HG03175 (cell line): Measurements from ENCODE around the gene ACSS1.

Source experiments
- ATAC-seq: cut with Tn5 transposase; IDR thresholded peaks from one replicate; pipeline ENCODE4 v1.9.1; 2021; ENCODE audit warnings: mild to moderate bottlenecking, moderate library complexity; ENCODE audit not compliant: unreplicated experiment

The ACSS1 gene

DNA sequence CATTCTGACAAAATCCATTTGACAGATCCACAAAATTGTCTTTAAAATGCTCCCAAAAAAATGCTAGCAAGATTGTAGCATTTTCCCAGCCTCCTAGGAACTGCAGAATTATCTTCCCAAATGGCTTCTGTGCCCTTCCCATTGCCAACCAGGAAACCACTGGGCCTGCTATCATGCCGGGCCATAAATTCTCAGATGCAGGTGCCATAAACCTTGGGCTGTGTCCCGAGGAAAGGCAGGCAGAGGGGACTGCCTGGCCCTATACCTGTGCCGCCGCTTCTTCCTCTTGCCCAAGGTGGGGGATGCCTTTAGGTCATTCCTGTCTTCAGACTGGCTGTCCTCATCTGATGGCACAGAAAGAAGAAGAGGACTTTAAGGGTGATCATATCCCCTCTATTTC lies 21.2 kb upstream of the ACSS1 start:
- ATAC-seq: no peak

GRCh38 chr20:25078662-25079061 lies 20.7 kb upstream of the ACSS1 start:
- ATAC-seq: no peak

- no peak for ATAC-seq
Measured at GRCh38 chr20:25077610-25078169, 19.8 kb upstream of the ACSS1 start.

DNA sequence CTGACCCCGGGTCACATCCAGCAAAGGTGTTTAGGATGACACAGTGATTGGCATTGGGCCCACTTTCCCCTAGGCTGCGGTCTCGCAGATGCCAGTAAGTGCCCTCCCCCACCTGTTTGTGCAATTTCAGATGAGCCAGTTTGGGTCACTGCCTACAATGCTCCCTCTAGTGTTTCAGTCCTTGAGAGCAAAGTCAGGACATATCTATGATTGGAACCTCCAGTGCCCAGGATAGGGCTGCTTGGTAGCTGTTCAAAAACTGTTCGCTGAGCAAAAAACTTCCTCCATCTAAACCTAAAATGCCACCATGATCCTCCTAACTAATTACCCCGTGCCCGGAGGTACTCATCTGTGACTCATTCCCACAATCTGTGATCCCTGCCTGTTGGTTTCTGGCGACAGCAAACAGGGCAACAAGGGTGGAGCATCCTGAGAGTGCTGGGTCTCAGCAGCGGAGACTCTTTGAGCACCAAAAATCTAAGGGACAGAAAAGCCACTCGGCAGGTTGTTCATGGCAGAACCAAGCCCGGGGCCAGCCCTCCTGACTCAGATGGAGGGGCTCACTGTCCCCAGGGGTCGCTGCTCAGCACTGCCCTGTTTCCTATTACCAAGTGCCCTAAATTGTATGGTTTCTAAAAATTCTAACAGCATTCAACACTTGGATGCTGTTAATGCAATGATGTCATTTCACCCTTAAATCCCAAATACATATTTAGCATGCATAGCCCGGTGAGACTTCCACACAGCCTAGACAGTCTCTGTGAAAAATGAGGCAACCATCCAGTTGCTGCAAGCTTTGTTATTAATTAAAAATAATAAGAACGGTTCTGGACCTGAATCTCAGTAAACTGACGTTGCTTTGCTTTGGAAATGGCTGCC lies 19.0 kb upstream of the ACSS1 start:
- no peak for ATAC-seq

GRCh38 chr20:25076201-25076600 lies 18.3 kb upstream of the ACSS1 start:
- ATAC-seq: no peak

DNA sequence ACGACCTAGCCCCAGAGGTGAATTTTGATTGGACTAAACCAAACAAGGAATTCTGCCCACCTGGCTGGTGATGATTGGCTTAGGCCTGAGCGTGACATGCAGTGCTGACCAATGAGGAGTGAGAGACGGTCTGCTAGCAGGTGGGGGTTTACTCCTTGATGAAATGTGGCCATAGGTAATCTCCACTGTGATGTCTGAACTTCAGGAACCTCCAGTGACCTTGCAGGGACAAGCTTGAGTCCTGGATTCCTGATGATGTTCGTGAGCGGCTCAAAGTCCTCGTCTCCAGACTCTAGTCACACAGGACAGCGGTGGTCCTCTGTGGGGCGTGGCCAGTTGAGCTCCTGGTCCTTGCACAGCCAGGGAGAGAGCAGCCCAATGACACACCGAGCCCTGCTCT lies 15.6 kb upstream of the ACSS1 start:
- no peak for ATAC-seq

- ATAC-seq: no peak
Measured at GRCh38 chr20:25072226-25072811, 14.4 kb upstream of the ACSS1 start.

DNA sequence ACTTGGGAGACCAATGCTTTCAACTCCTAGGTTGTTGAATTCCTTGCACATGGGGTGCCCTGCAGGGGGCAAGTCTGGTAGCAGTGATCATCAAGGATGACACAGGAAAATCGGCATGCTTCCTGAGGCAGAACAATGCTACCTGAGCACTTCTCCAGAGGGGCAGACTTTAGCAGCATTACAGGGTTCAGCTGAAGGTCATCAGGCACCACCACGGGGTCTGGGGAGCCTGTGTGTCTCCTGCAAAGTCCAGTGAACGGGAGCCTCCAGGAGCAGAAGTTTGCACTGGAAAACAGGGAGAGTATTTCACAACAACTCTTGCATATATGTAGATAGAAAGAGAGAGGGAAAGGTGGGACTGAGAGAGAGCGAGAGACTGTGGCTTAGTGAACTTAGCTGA lies 13.8 kb upstream of the ACSS1 start:
- no peak for ATAC-seq

- ATAC-seq: no peak
Measured at GRCh38 chr20:25070821-25071473, 13.0 kb upstream of the ACSS1 start.

DNA sequence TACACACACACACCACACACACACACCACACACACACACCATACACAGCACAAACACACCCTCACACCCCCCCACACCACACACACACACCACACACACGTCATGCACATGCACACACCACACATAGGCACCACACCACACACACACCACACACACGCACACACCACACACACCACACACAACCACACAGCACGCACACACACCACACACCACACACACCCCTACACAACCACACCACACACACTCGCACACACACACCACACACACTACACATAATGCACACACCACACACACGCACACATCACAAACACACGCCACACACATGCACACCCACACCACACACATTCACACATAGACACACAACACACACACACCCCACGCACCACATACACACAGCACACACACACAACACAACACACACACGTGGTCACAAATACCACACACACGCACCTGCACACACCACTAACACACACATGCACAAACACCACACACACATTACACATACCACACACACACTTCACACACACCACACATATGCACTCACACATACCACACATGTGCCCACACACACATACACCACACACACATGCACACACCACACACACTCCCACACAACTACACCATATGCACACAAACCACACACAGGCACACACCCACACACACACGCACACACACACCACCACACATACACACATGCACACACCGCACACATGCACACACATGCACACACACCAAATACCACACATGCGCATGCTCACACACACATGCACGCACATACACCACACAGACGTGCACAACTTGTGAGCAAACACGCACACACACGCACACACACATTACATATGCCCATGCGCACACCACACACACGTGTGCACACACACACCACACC lies 9.4 kb upstream of the ACSS1 start:
- ATAC-seq: no peak

DNA sequence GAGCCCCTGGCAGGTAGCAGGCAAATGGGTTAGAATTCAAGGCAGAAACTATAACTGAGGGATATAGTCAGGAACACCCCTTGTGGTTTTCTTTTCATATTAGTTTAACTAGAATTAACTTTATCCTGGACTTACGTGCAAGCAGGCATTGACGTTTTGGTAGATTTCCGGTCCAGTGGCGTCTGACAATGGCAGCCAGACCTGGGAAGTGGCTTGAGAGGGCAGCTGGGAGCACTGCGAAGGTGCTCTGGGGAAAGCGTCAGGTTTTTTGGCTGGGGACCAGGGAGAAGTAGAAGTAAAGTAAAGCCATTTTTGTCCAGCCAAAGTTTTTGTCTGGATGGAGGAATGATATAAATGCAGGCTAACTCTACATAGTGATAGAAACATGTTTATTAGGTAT lies 8.4 kb upstream of the ACSS1 start:
- no peak for ATAC-seq

DNA sequence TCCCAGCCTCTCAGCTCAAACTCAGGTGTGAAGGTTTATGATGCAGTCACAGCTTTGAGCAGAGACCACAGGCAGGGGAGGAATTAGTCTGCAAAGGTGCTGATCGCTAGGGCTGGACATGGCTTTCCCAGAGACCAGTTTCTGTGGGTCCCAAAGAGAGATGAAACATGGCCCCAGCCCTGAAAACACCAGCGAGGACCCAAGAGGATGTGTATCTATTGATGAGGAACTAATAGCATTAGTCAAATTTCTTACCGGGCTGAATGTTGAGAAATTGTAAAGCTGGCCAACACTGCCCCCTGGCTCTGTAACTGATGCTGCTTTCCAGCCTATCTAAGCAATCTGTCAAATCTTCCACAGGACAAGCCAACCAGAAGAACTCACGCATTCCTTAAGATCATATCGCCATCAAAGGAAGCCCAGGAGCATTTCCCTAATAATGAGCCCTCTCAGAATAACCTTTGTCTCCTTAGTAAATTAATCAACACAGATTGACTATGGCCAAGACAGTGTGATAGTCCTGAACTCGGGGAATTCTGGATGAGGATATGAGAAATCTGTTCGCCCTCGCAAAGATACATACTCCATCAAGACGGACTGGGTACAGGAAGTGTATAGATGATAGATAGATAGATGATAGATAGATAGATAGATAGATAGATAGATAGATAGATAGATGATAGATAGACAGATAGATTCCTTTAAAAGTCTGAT lies 7.8 kb upstream of the ACSS1 start:
- ATAC-seq: peak; percentile 80

DNA sequence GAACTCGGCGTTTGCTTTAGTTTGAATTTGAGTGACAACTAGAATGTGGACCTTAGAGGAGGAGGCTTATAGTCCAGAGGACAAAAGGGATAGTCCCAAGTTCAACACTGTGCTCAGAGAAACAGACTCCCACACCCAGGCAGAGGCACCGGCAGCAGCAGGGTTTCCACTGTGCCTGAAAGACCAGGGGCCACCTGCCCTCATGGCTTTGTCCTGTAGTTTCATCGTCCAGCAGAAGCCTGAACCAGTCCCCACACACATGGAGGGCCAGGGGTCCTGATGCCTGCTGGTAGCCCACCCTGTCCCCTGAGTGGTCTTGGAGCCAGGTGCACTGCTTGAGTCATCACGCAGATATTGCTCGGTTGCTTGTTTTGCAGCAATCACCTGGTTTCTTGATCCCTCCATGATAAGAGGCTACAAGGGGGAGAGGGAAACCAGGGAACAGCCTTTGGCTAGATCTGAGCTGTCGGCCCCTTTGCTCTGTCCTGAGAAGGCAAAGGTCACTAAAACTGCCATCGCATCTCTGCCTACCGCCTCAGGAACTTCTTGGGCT lies 7.2 kb upstream of the ACSS1 start:
- ATAC-seq: no peak

DNA sequence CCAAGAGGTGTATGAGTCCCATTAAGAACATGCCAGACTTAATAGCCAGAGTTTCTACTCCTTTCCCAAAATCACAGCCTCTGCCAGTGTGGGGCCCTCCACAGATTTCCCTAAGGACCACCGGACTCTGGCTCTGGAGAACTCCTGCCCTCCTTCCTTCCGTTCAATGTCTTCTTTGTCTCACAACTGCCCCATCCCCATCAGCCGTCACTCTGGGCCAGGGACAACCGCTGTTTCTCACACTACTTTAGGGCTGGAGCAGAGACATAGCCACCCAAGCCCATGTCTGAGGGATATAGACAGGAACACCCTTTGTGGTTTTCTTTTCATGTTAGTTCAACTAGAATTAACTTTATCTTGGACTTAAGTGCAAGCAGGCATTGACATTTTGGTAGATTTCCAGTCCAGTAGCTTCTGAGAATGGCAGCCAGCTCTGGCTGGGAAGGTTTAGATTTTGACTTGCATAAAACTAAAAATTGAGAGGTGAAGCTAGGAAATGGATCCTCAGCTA lies 6.7 kb upstream of the ACSS1 start:
- ATAC-seq: no peak

- ATAC-seq: no peak
Measured at GRCh38 chr20:25063981-25064380, 6.0 kb upstream of the ACSS1 start.

DNA sequence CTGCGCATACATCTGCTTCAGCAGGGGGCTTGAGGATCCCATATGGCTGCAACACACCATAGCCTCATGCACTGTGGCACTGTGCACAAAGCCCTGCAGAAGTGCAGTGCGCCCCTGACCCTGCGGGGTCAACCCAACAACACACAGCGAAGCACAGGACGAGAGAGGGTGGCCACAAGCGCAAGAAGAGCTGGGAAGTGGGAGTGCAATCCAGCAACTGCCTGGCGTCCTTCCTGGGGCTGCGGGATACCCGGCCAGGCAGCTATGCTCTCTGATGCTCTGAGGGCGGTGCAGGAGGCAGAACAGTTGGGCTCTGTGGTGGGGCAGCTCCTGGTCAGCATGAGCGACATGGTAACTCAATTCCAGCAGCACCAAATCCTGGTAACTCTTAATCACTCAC lies 5.6 kb upstream of the ACSS1 start:
- ATAC-seq: no peak

DNA sequence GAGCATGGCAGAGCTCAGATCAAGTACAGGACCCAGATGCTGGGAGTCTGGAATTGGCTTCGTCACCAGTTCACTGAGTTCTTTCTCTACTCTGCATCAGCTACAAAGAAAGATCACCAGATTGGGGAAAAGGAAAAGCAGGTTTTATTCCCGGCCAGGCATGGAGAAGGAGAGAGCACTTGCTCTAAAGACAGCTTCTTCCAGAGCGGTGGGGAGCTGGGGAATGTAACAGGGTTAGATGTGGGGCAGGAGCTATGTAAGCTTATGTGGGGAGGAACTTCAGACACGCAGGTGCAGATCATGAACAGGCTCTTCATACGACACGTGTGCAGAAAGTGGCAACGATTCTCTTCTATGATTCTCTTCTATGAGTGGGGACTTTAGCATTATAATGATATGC lies 4.9 kb upstream of the ACSS1 start:
- ATAC-seq: no peak

GRCh38 chr20:25061821-25062530 lies 4.0 kb upstream of the ACSS1 start:
- no peak for ATAC-seq
